ENCODE measurements around the gene ADAM23. TPM values are rescaled to one million over a fixed set of nuclear protein-coding genes. Genes with fewer than 3 reads are reported as not detected.

Gene ADAM23
- total RNA-seq, 1 experiment from 2014 or later, result 24.6 TPM

- TF ChIP-seq HMGXB4 (CRISPR knock-in tag; IDR thresholded peaks at IDR 0.05) (no peak), JAZF1 (CRISPR knock-in tag; IDR thresholded peaks at IDR 0.05) (no peak), KAT7 (CRISPR knock-in tag; IDR thresholded peaks at IDR 0.05; ENCODE audit: borderline replicate concordance) (0 out of 2 replicates have a peak, but pooled peaks have one; percentile 47), ZNF263 (CRISPR knock-in tag; IDR thresholded peaks at IDR 0.05; ENCODE audit: low read depth) (no peak), ZNF396 (CRISPR knock-in tag; IDR thresholded peaks at IDR 0.05; ENCODE audit: borderline replicate concordance) (no peak), ZNF121 (CRISPR knock-in tag; IDR thresholded peaks at IDR 0.05) (no peak), EMX1 (CRISPR knock-in tag; IDR thresholded peaks at IDR 0.05) (no peak), JUN (CRISPR knock-in tag; IDR thresholded peaks at IDR 0.05) (peak; percentile 61; the same call in 1 of the 2 replicates), MXD4 (CRISPR knock-in tag; IDR thresholded peaks at IDR 0.05; ENCODE audit: borderline replicate concordance) (no peak), ZBTB43 (CRISPR knock-in tag; IDR thresholded peaks at IDR 0.05) (no peak), NFYB (CRISPR knock-in tag; conservative IDR thresholded peaks at IDR 0.05; ENCODE audit: low read depth) (no peak; the same call in 1 of the 2 replicates), NR2C2 (CRISPR knock-in tag; IDR thresholded peaks at IDR 0.05) (no peak), GRHL2 (CRISPR knock-in tag; IDR thresholded peaks at IDR 0.05; ENCODE audit: insufficient replicate concordance, severe bottlenecking) (no peak), PREB (CRISPR knock-in tag; IDR thresholded peaks at IDR 0.05; ENCODE audit: borderline replicate concordance) (no peak), ZNF425 (CRISPR knock-in tag; conservative IDR thresholded peaks at IDR 0.05) (no peak), CTCF (IDR thresholded peaks at IDR 0.05) (no peak), OVOL2 (CRISPR knock-in tag; IDR thresholded peaks at IDR 0.05; ENCODE audit: borderline replicate concordance) (no peak), ZNF281 (CRISPR knock-in tag; IDR thresholded peaks at IDR 0.05) (no peak), ZMAT4 (CRISPR knock-in tag; IDR thresholded peaks at IDR 0.05) (no peak), CDX4 (CRISPR knock-in tag; IDR thresholded peaks at IDR 0.05; ENCODE audit: borderline replicate concordance) (no peak), ERG (CRISPR knock-in tag; IDR thresholded peaks at IDR 0.05) (no peak), ZNF423 (CRISPR knock-in tag; IDR thresholded peaks at IDR 0.05) (no peak), MYBL2 (CRISPR knock-in tag; IDR thresholded peaks at IDR 0.05) (no peak), RORB (CRISPR knock-in tag; IDR thresholded peaks at IDR 0.05) (no peak), SP1 (CRISPR knock-in tag; conservative IDR thresholded peaks at IDR 0.05) (no peak)
Observed at GRCh38 chr2:206642075-206643025, 199.0 kb downstream of the ADAM23 start, which contains the start of gene FAM237A (continued).

All from WTC11 (cell line).